ENCODE measurements around the gene MAGI1.

DNA sequence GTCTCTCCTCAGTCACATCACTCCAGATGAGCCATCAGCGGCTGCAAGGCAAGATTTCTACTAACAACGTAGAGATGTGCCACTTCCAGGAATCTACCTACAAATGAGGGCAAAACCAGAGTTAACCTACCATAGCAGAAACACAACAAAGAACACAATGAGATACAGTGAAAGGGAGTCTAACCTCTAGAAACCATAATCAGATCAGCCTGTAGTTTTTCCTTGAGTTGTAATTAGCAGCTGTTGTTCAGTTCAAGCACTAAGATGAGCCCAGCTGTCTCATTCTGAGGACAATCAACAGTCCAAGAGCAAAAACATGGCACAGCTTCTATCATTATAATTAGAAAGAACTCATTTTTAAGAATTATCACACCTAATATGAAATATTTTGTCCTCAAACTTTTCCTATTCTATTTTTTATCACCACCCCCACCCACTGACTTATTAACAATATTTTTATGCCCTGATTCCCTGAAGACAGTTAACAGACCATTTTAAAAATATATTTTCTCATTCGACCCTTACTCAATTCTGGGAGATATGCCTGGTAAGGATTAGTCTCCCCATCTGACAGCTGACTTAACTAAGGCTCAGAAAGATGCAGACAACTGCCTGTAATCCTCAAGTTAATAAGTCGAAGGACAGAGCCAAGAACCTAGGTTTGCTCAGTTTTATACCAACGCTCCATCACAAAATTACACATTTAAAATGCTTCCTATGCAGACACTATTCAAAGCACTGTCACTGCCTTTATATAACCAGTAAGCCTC lies 50.1 kb downstream of the MAGI1 start:
- TF ChIP-seq EZH2 (IDR thresholded peaks at IDR 0.05): no peak
- TF ChIP-seq, protein P1, sequence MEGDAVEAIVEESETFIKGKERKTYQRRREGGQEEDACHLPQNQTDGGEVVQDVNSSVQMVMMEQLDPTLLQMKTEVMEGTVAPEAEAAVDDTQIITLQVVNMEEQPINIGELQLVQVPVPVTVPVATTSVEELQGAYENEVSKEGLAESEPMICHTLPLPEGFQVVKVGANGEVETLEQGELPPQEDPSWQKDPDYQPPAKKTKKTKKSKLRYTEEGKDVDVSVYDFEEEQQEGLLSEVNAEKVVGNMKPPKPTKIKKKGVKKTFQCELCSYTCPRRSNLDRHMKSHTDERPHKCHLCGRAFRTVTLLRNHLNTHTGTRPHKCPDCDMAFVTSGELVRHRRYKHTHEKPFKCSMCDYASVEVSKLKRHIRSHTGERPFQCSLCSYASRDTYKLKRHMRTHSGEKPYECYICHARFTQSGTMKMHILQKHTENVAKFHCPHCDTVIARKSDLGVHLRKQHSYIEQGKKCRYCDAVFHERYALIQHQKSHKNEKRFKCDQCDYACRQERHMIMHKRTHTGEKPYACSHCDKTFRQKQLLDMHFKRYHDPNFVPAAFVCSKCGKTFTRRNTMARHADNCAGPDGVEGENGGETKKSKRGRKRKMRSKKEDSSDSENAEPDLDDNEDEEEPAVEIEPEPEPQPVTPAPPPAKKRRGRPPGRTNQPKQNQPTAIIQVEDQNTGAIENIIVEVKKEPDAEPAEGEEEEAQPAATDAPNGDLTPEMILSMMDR (IDR thresholded peaks at IDR 0.05 in 2 of 3, conservative IDR thresholded peaks at IDR 0.05 in 1 of 3; ENCODE audit: borderline replicate concordance in 1 of 3, insufficient read depth in 1 of 3, low read depth in 2 of 3, low read length in 2 of 3): no peak
